ENCODE measurements around the gene SYT2.
"Not testable (repeated sequence)": the region's sequence is repeated elsewhere in the genome, so short reads cannot be mapped to it uniquely, and the experiment has no call there.

Gene SYT2

GRCh38 chr1:202638701-202639305 is 71.5 kb downstream of the SYT2 start:
- not testable (repeated sequence) for DNase-seq

DNA sequence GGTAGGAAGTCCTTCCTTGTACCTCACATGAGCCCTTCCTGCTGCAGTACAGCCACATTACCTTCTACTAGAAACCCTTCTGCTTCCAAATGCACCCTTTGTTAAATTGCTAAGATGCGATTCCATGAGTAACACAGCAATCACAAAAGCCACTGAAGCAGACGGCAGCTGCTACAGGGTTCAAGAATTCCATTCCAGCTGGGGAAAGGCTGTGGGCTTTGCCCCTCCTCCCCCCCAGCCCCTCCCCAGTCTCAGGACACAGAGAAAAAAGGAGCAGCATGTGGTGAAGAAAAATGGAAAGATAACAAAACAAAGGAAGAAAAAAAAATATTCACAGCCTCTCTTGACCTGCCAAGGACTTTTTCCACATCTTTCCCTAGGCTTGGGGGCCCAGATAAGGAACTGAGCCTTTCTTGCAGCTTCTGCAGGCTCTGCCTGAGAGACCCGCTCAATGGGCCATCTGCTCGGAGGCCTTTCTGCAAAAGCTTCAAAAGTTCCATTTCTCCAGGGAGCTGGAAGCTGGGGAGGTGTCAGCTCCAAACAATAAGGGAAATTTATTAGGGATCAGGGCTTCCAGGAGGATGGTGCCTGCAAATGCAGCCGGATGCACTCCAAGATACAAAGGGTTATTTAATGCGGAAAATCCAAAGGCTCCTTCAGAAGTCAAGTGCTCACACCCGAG is 72.1 kb downstream of the SYT2 start:
- DNase-seq: no peak

GRCh38 chr1:202637321-202638018 is 72.8 kb downstream of the SYT2 start:
- DNase-seq: not testable (repeated sequence)

- DNase-seq: not testable (repeated sequence)
These were observed 74.1 kb downstream of the SYT2 start for GRCh38 chr1:202636171-202636570.

DNA sequence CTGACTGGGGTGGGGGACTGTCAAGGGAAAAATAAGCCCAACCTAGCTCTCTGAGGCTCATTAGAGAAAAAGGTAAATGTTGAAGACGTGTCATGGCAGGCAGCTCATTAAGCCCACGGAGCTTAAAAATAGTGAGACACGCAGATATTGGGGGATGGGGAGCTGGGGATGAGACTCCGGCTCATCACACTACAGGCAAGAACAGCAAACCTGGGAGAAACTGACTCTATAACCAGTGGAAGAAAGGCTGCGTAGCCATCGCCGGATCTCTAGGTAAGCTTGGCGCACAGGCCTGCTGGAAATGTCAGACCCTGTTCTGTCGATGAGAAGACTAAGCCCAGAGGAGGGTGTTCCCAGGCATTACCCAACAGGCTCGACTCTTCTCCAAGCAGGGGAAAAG is 78.0 kb downstream of the SYT2 start:
- DNase-seq: no peak

- DNase-seq: no peak
These were observed 79.0 kb downstream of the SYT2 start for GRCh38 chr1:202631076-202631923.

- no peak for DNase-seq
These were observed 79.7 kb downstream of the SYT2 start for GRCh38 chr1:202630541-202630940.

GRCh38 chr1:202630096-202630495 is 80.2 kb downstream of the SYT2 start:
- not testable (repeated sequence) for DNase-seq

GRCh38 chr1:202629257-202629811 is 80.9 kb downstream of the SYT2 start:
- DNase-seq: not testable (repeated sequence)

DNA sequence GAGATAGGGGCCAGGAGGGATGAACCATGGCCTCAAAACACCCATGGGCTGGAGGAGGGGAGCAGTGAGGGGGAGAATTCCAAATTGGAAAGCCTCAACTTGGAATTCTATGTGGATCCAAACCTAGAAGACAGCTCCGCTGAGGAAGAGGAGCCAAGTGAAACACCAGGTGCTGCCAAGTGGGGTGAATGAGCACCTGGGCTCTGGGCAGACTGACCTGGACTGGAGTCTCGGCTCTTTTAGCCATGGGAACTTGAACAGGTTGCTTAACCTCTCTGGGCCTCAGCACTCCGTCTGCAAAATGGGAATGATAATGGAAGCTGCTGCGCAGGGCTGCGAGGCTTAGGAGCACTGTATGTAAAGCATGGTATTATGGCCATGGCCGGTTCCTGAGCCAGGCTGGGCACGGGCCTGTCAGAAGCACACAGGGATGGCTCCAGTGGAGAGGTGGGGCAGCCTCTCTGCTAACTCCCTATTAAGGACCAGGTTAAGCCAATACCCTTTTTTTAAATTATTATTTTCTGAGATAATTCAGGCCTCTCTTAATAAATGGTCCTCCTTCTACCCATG is 81.5 kb downstream of the SYT2 start:
- DNase-seq: no peak

DNA sequence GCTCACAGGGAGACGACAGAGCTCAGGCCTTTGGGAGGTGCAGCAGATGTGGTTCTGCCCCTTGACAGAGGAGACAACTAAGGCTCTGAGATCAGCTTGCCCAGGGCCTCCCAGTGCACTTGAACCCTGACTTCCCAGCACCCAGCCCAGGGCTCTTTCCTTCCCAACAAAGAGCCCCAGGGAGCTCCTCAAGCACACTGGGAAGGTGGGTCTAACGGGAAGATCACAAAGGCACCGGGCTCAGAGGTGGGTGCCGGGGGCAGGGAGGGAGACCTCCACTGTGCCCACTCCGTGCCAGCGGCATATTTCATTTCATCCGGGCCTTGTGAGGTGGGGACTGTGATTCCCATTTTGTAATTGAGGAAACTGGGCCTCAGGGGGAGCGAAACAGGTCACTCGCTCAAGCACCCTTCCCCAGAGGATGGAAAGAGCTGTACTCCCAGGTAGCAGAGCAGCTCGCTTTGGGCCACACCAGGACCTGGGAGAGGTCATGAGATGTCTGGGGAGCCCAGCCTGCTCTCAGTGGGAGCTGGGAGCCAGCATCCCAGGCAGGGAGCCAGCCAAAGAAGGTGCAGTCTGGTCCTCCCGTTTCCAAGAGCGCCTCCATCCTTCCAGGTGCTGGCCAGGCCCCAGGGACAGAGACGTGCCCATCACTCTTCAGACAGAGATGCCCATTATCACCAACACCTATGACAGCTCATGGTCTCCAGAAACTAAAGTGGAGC is 82.3 kb downstream of the SYT2 start:
- no peak for DNase-seq

DNA sequence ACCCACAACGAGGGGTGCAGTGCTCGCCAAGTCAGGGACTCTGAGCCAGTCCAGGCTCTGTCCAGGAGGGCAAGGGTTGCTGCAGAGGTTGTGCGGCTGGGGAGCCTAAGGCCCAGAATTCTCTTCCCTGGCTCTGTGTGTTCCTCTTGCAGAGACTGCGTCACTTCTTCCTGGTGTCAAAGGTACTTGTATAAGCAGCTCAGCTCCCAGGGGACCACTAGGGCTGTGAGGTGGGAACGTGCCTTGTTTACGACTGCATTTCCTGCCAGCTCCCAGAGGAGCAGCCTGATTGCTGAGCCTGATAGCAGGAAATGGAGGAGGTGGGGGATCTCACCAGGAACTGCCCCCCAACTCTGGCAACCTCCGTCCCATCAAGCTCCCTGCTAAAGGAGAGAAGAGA is 83.2 kb downstream of the SYT2 start:
- DNase-seq: not testable (repeated sequence)

- DNase-seq: peak; percentile 73
These were observed 84.6 kb downstream of the SYT2 start for GRCh38 chr1:202625416-202626360.

GRCh38 chr1:202624781-202625108 is 85.5 kb downstream of the SYT2 start:
- DNase-seq: no peak

DNA sequence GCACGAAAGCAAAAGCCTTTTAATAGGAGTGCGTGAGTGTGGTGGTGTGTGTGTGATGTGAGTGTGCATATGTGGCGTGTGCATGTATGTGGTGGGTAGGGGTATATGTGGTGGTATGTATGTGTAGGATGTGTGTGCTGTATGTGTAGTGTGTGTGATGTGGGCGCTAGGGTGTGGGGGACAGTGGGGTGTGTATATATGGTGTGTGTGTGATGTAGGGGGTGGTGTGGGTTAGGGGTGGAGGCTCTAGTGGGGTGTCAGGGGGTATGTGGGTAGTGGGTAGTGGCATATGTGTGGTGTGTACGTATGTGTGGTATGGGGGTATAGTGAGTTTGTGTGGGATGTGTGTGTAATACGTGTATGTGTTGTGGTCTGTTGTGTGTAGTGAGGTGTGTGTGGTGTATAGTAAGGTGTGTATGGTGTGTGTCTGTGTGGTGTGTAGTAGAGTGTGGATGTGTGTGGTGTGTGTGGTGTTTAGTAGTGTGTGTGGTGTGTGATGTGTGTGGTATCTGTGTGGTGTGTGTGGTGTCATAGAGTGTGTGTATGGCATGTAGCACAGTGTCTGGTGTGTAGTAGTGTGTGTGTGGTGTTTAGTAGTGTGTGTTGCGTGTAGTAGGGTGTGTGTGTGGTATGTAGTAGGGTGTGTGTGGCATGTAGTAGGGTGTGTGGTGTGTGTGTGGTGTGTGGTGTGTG is 86.0 kb downstream of the SYT2 start:
- no peak for DNase-seq

GRCh38 chr1:202623476-202623875 is 86.8 kb downstream of the SYT2 start:
- DNase-seq: not testable (repeated sequence)

DNA sequence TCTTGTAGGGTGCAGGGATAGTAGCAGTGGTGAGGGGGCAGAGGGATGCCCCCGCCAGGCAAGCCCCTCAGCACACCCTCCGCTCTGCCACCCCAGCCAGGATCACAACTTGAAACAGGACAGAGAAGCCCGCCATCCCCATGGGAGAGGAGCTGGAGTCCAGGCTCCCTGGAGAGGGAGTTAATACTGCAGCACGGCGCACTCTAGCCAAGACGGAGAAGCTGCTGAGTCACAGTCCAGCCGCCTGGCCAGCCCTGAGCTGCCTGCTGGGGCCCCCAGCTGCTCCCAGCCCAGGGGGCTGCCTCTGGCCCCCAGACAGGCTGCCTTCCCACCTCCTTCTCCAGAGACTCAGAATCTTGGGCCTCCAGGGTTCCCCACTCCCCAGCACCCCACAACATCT is 87.2 kb downstream of the SYT2 start:
- DNase-seq: no peak

DNA sequence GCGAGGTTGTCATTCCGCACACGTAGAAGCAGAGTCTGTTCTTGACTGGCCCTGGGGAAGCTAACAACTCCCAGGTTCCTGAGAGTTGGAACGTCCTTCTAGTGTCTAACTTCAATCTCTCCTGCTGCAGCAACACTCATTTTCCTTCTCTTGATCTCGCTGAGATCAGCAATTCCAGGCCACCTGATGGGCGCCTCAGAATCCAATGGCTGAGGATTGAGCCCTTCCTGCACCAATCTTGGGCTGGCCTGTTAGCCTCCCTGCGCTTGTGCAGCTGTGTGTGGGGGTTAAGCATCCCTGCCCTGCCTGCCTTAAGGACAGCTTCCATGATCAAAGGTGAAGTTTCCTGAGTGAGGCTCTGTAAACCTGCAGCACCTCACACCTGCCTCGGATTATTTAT is 87.9 kb downstream of the SYT2 start:
- no peak for DNase-seq

- DNase-seq: no peak
These were observed 88.8 kb downstream of the SYT2 start for GRCh38 chr1:202621446-202621845.

GRCh38 chr1:202620036-202620435 is 90.2 kb downstream of the SYT2 start:
- DNase-seq: not testable (repeated sequence)
